HCT116 (cell line): ENCODE results near the gene APBA2. TPM values are rescaled to one million over a fixed set of nuclear protein-coding genes. Genes with fewer than 3 reads are reported as not detected.

ENCODE experiments used
- ATAC-seq: fragments of 200-7000 bp; cut with Tn5 transposase; 2 replicates; pipeline ENCODE4 v1.9.1; 2020; ENCODE audit warnings: mild to moderate bottlenecking, moderate library complexity
- BruUV-seq: library from RNA; stranded (reverse); fragments of 400-500 nt; replicated peaks from 2 replicates; lab custom pipeline; 2021; lab: Mats Ljungman, UMichigan
- CTCF ChIA-PET: fragments of 300-600 bp; sonication (Branson Sonifier 250); formaldehyde crosslinking; loops from one replicate; lab custom pipeline; 2021; ENCODE audit warnings: antibody characterized with exemption; lab: Charles Lee
- POLR2A ChIA-PET: fragments of 300-600, 350-600 bp; sonication (Branson Sonifier 250); formaldehyde crosslinking; loops from one replicate; lab custom pipeline; 2021; ENCODE audit warnings: antibody characterized with exemption; lab: Charles Lee
- RAD21 ChIA-PET, 2 experiments: fragments of 300-600 bp; sonication (Branson Sonifier 250); formaldehyde crosslinking; loops; one replicate each; lab custom pipeline; 2023; ENCODE audit warnings: low total read pairs in 2 of 2; ENCODE audit not compliant: uncharacterized antibody in 2 of 2, unreplicated experiment in 2 of 2, low non-redundant PET in 1 of 2; lab: Charles Lee
- DNase-seq: peaks from one replicate; pipeline ENCODE4 v3.0.0-alpha.2; 2010; ENCODE audit warnings: low read depth, low spot score
- H2AFZ ChIP-seq: fragments of 200-600 bp; shearing (Covaris generic), sonication (generic); 2 replicates; pipeline ENCODE4 v1.6.1; 2017; ENCODE audit warnings: low read depth, mixed run types, mixed read lengths, antibody characterized with exemption, low read length; ENCODE audit not compliant: poor library complexity, severe bottlenecking
- H3K27ac ChIP-seq: 2 replicates; pipeline ENCODE4 v1.5.1; 2012; ENCODE audit warnings: low read depth, low read length
- H3K27me3 ChIP-seq: fragments of 200-600 bp; sonication (generic); 2 replicates; pipeline ENCODE4 v1.6.1; 2016; ENCODE audit warnings: mixed run types, low read length, mixed read lengths; ENCODE audit not compliant: insufficient read depth
- H3K36me3 ChIP-seq, 2 experiments: fragments of 200-500 bp in 1 of 2; fragments of 200-600 bp in 1 of 2; sonication (Bioruptor generic) in 1 of 2; sonication (generic) in 1 of 2; 2 replicates each; pipeline versions ENCODE4 v1.5.1 to v1.6.1; 2014 to 2016; ENCODE audit warnings: low read length in 2 of 2, inconsistent platforms in 1 of 2, mixed read lengths in 1 of 2, mixed run types in 1 of 2; ENCODE audit not compliant: insufficient read depth in 2 of 2, control insufficient read depth in 1 of 2
- H3K4me1 ChIP-seq, 2 experiments: fragments of 200-600 bp in 1 of 2; sonication (generic) in 1 of 2; 2 replicates each; pipeline versions ENCODE4 v1.5.1 to v1.6.1; 2012 to 2017; ENCODE audit warnings: low read length in 2 of 2, inconsistent platforms in 1 of 2, mild to moderate bottlenecking in 1 of 2, mixed read lengths in 1 of 2, mixed run types in 1 of 2, moderate library complexity in 1 of 2; ENCODE audit not compliant: insufficient read depth in 2 of 2, control insufficient read depth in 1 of 2
- H3K4me2 ChIP-seq: fragments of 200-600 bp; sonication (generic); 2 replicates; pipeline ENCODE4 v1.6.1; 2017; ENCODE audit warnings: mixed run types, low read length, mixed read lengths
- H3K4me3 ChIP-seq, 2 experiments: fragments of 200-600 bp in 1 of 2; sonication (generic) in 1 of 2; replicated peaks in 1 of 2; 2 replicates each; pipeline ENCODE4 v1.5.1; 2011 to 2016; ENCODE audit warnings: low read length in 2 of 2, control low read depth in 1 of 2, low read depth in 1 of 2, mild to moderate bottlenecking in 1 of 2, mixed read lengths in 1 of 2, mixed run types in 1 of 2
- H3K79me2 ChIP-seq: fragments of 200-600 bp; sonication (generic); 2 replicates; pipeline ENCODE4 v1.6.1; 2017; ENCODE audit warnings: mild to moderate bottlenecking, mixed run types, low read length, moderate library complexity, mixed read lengths; ENCODE audit not compliant: insufficient read depth
- H3K9ac ChIP-seq: fragments of 200-600 bp; sonication (generic); 2 replicates; pipeline ENCODE4 v1.6.1; 2016; ENCODE audit warnings: low read length, mixed read lengths
- H3K9me2 ChIP-seq: fragments of 200-600 bp; sonication (generic), shearing (Covaris generic); 2 replicates; pipeline ENCODE4 v1.6.1; 2017; ENCODE audit warnings: mixed run types, mild to moderate bottlenecking, moderate library complexity; ENCODE audit not compliant: insufficient read depth
- H3K9me3 ChIP-seq, 2 experiments: fragments of 200-500 bp in 1 of 2; fragments of 200-600 bp in 1 of 2; sonication (Bioruptor generic) in 1 of 2; sonication (generic) in 1 of 2; 2 replicates each; pipeline ENCODE4 v1.6.1; 2014 to 2017; ENCODE audit warnings: low read length in 2 of 2, mixed read lengths in 2 of 2, inconsistent platforms in 1 of 2, low read depth in 1 of 2, mild to moderate bottlenecking in 1 of 2, mixed run types in 1 of 2, moderate library complexity in 1 of 2; ENCODE audit not compliant: control insufficient read depth in 1 of 2, insufficient read depth in 1 of 2
- H4K20me1 ChIP-seq: fragments of 200-600 bp; sonication (generic), shearing (Covaris generic); 2 replicates; pipeline ENCODE4 v1.6.1; 2017; ENCODE audit warnings: mixed run types, mild to moderate bottlenecking, moderate library complexity; ENCODE audit not compliant: insufficient read depth
- CBX3 ChIP-seq: IDR thresholded peaks from 2 replicates; pipeline ENCODE4 v1.6.1; 2012; ENCODE audit warnings: low read depth
- CEBPB ChIP-seq: IDR thresholded peaks from 2 replicates; pipeline ENCODE4 v1.6.1; 2012; ENCODE audit warnings: low read depth
- ELF1 ChIP-seq: IDR thresholded peaks from 2 replicates; pipeline ENCODE4 v1.6.1; 2012; ENCODE audit warnings: low read depth, borderline replicate concordance
- EZH2 ChIP-seq: fragments of 200-600 bp; sonication (generic); IDR thresholded peaks from 2 replicates; pipeline ENCODE4 v1.6.1; 2017; ENCODE audit warnings: antibody characterized with exemption, mixed run types
- EZH2phosphoT487 ChIP-seq: fragments of 200-600 bp; IDR thresholded peaks from 2 replicates; pipeline ENCODE4 v1.6.1; 2018; ENCODE audit warnings: antibody characterized with exemption, borderline replicate concordance
- FOSL1 ChIP-seq: IDR thresholded peaks from 2 replicates; pipeline ENCODE4 v1.6.1; 2012; ENCODE audit warnings: low read depth
- JUND ChIP-seq: IDR thresholded peaks from 2 replicates; pipeline ENCODE4 v1.6.1; 2012
- POLR2AphosphoS5 ChIP-seq: IDR thresholded peaks from 2 replicates; pipeline ENCODE4 v1.6.1; 2011; ENCODE audit warnings: mild to moderate bottlenecking, low read depth, low read length, moderate library complexity
- SIN3A ChIP-seq: IDR thresholded peaks from 2 replicates; pipeline ENCODE4 v1.6.1; 2012; ENCODE audit warnings: low read depth
- YY1 ChIP-seq: IDR thresholded peaks from 2 replicates; pipeline ENCODE4 v1.6.1; 2011; ENCODE audit warnings: low read length, low read depth, moderate library complexity, mild to moderate bottlenecking; ENCODE audit not compliant: insufficient replicate concordance; ENCODE audit errors: extremely low read depth
- ZNF274 ChIP-seq: fragments of 200-500 bp; sonication (Bioruptor generic); IDR thresholded peaks from 2 replicates; pipeline ENCODE4 v1.6.1; 2014; ENCODE audit warnings: mild to moderate bottlenecking, low read depth, low read length, inconsistent platforms
- intact Hi-C: fragments of 100-400 bp; cut with micrococcal nuclease; formaldehyde crosslinking; loops from 2 replicates; pipeline ENCODE4 v1.10.0; 2022
- total RNA-seq: library from RNA; stranded (reverse); gene quantifications from one replicate; pipeline ENCODE4 v1.2.1, GENCODE V29; 2021; ENCODE audit not compliant: unreplicated experiment
- TF ChIP-seq, protein P1 (sequence below): IDR thresholded peaks from 2 replicates; pipeline ENCODE4 v1.6.1; 2012

The APBA2 gene
- total RNA-seq, 1 experiment from 2014 or later = 0.47 TPM

DNA sequence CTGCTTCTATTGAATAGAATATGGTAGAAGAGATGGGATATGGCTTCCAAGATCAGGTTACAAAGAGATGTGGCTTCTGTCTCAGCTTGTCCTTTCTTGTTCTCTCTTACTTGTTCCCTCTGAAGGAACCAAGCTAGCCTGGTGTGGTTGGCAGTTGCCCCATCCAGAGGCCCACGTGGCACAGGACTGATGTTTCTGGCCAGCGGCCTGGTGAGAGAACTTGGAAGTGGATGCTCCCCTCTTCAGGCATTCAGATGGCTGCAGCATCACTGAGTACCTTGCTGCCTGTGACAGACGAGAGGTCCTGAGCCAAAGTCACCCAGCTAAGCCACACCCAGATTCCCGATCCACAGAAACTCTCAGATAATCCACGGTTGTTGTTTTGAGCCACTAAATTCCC, 200.2 kb downstream of the APBA2 start:
- CTCF ChIA-PET = no interaction called here
- DNase-seq (no peak), ATAC-seq (no peak)
- Histone ChIP-seq H3K9me3 (no peaks in the 10 kb centered on the region), H3K9ac (no peak overlapping the region), H3K4me3 (no peak overlapping the region), H3K9me2 (no peaks in the 10 kb centered on the region), H3K36me3 (no peaks in the 10 kb centered on the region), H3K27me3 (no peaks in the 10 kb centered on the region), H2AFZ (no peak overlapping the region), H3K79me2 (no peaks in the 10 kb centered on the region), H4K20me1 (no peaks in the 10 kb centered on the region), H3K4me1 (no peaks in the 10 kb centered on the region), H3K4me2 (no peak overlapping the region), H3K27ac (no peak overlapping the region)
- intact Hi-C loops = no loop called here
- POLR2A ChIA-PET = no interaction called here
- no TSS peak for BruUV-seq
- RAD21 ChIA-PET = interaction anchor here in 1 of 2 experiments (0.7 kb wide), 1 partner anchor 22 kb away, joined by 3 read pairs; no protein-coding TSS in a partner anchor
- TF ChIP-seq SIN3A (no peak), CEBPB (no peak), ELF1 (no peak), ZNF274 (no peak), FOSL1 (no peak), YY1 (no peak), JUND (no peak), POLR2AphosphoS5 (no peak), EZH2 (no peak), EZH2phosphoT487 (no peak), CBX3 (no peak)
- TF ChIP-seq, protein P1, sequence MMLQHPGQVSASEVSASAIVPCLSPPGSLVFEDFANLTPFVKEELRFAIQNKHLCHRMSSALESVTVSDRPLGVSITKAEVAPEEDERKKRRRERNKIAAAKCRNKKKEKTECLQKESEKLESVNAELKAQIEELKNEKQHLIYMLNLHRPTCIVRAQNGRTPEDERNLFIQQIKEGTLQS = no peak

DNA sequence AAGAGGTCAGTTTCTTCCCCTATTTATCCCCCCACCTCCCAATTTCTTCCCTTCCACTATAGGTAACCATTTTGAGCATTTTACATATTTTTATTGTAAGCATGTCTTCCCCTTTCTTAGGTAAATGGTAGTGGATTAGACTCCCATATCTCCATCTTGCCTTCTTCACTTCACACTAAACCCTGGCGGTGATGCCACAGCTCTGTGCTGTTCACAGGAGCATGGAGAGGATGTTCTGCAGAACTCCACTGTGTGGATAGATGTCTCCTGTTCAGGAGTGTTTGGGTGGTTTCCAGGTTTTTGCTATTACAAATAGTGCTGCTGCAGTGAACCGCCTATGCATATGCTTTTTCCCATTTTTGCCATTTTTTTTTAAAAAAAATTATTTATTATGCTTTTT, 201.1 kb downstream of the APBA2 start:
- Histone ChIP-seq H3K9me3 (no peaks in the 10 kb centered on the region), H4K20me1 (no peaks in the 10 kb centered on the region), H3K9ac (no peak overlapping the region), H3K4me2 (no peak overlapping the region), H3K79me2 (no peaks in the 10 kb centered on the region), H3K27ac (no peak overlapping the region), H3K27me3 (no peaks in the 10 kb centered on the region)
- ATAC-seq = no peak
- POLR2A ChIA-PET = no interaction called here
- TF ChIP-seq, protein P1 = no peak
- TF ChIP-seq, all 23 proteins: peak for 0
- no peaks in the 10 kb centered on the region for H3K36me3 ChIP-seq
- no peak overlapping the region for H3K4me3 ChIP-seq
- DNase-seq = no peak
- no TSS peak for BruUV-seq
- CTCF ChIA-PET = no interaction called here
- H2AFZ ChIP-seq = no peak overlapping the region
- no peaks in the 10 kb centered on the region for H3K9me2 ChIP-seq
- intact Hi-C loops = no loop called here
- RAD21 ChIA-PET = no interaction called here
- H3K4me1 ChIP-seq = no peaks in the 10 kb centered on the region
